ENCODE measurements around the gene PSMB2.

Gene PSMB2

GRCh38 chr1:35591211-35591610 is 50.1 kb downstream of the PSMB2 start (continued):
- TF ChIP-seq CREB5 (CRISPR knock-in tag; IDR thresholded peaks at IDR 0.05; ENCODE audit: low read depth) (no peak), ZNF70 (CRISPR knock-in tag; IDR thresholded peaks at IDR 0.05) (no peak)

GRCh38 chr1:35590476-35591040 is 50.8 kb downstream of the PSMB2 start:
- TF ChIP-seq GLIS3 (CRISPR knock-in tag; IDR thresholded peaks at IDR 0.05), result no peak
- TF ChIP-seq PPARA (CRISPR knock-in tag; IDR thresholded peaks at IDR 0.05; ENCODE audit: borderline replicate concordance), result no peak
- no peak for TF ChIP-seq TSHZ2 (CRISPR knock-in tag; IDR thresholded peaks at IDR 0.05)
- TF ChIP-seq PATZ1 (CRISPR knock-in tag; IDR thresholded peaks at IDR 0.05; ENCODE audit: borderline replicate concordance), result no peak
- no peak for TF ChIP-seq TCF4 (CRISPR knock-in tag; IDR thresholded peaks at IDR 0.05; ENCODE audit: borderline replicate concordance)
- no peak for TF ChIP-seq TOX (CRISPR knock-in tag; IDR thresholded peaks at IDR 0.05; ENCODE audit: borderline replicate concordance)
- ATAC-seq, result no peak

GRCh38 chr1:35589516-35590427 is 51.6 kb downstream of the PSMB2 start:
- ATAC-seq, result no peak
- no peak for TF ChIP-seq PPARA (CRISPR knock-in tag; IDR thresholded peaks at IDR 0.05; ENCODE audit: borderline replicate concordance)
- no peak for TF ChIP-seq TOX (CRISPR knock-in tag; IDR thresholded peaks at IDR 0.05; ENCODE audit: borderline replicate concordance)
- TF ChIP-seq GLIS3 (CRISPR knock-in tag; IDR thresholded peaks at IDR 0.05), result no peak
- no peak for TF ChIP-seq POU6F1 (CRISPR knock-in tag; IDR thresholded peaks at IDR 0.05; ENCODE audit: borderline replicate concordance, low read depth)
- no peak for TF ChIP-seq ZFP3 (CRISPR knock-in tag; IDR thresholded peaks at IDR 0.05)
- no peak for TF ChIP-seq ZFP30 (CRISPR knock-in tag; IDR thresholded peaks at IDR 0.05)
- TF ChIP-seq PATZ1 (CRISPR knock-in tag; IDR thresholded peaks at IDR 0.05; ENCODE audit: borderline replicate concordance), result no peak
- TF ChIP-seq ESRRG (CRISPR knock-in tag; IDR thresholded peaks at IDR 0.05), result no peak
- no peak for TF ChIP-seq TCF4 (CRISPR knock-in tag; IDR thresholded peaks at IDR 0.05; ENCODE audit: borderline replicate concordance)
- TF ChIP-seq CREB5 (CRISPR knock-in tag; IDR thresholded peaks at IDR 0.05; ENCODE audit: low read depth), result no peak
- TF ChIP-seq CSDC2 (CRISPR knock-in tag; IDR thresholded peaks at IDR 0.05), result no peak
- TF ChIP-seq TSHZ2 (CRISPR knock-in tag; IDR thresholded peaks at IDR 0.05), result no peak
- TF ChIP-seq ZNF565 (CRISPR knock-in tag; conservative IDR thresholded peaks at IDR 0.05; ENCODE audit: low read depth), result no peak
- no peak for TF ChIP-seq RARB (CRISPR knock-in tag; IDR thresholded peaks at IDR 0.05)
- TF ChIP-seq ARNTL (CRISPR knock-in tag; IDR thresholded peaks at IDR 0.05; ENCODE audit: borderline replicate concordance, low read depth), result no peak
- no peak for TF ChIP-seq BACH2 (CRISPR knock-in tag; IDR thresholded peaks at IDR 0.05; ENCODE audit: borderline replicate concordance)
- TF ChIP-seq ZNF8 (CRISPR knock-in tag; IDR thresholded peaks at IDR 0.05), result no peak

All from SK-N-SH treated with all-trans-retinoic acid at 6 μM for 48 hours (cell line).